Measurements from ENCODE around the gene PODXL.

The PODXL gene

DNA sequence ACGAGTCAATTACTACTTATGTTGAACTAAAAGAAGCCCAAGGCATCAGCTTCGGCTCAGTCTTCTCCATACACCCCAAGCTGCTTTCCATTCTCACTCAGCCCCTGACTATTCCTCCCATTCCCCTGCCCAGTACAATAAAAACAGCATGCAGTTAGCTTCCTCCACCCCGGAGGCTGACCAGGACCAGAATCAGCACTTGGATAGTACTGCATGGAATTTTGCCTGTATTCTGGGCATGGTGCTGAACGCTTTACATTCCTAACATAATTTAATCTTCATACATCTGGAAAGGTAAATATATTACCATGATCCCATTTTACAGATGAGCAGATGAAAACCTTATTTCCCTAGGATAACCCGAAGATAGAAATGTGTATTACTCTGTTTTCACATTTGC is 7.5 kb upstream of the PODXL start:
- no peaks in the 10 kb centered on the region for H4K20me1 ChIP-seq (ENCODE audit: insufficient read depth, low read length)
- no peak overlapping the region for H3K4me3 ChIP-seq (ENCODE audit: low read length)
- H3K4me2 ChIP-seq (ENCODE audit: low read depth, low read length) = no peak overlapping the region
- H3K36me3 ChIP-seq (replicated peaks; ENCODE audit: insufficient read depth, low read length) = no peaks in the 10 kb centered on the region
- no peak for DNase-seq
- H3K9ac ChIP-seq (ENCODE audit: low read length) = no peak overlapping the region
- H3K9me3 ChIP-seq (replicated peaks; ENCODE audit: insufficient read depth, low read length) = no peaks in the 10 kb centered on the region
- H3K79me2 ChIP-seq (ENCODE audit: low read length) = no peaks in the 10 kb centered on the region
- H3F3A ChIP-seq (ENCODE audit: insufficient read depth, low read length) = no peaks in the 10 kb centered on the region
- no peaks in the 10 kb centered on the region for H3K27me3 ChIP-seq (replicated peaks; ENCODE audit: insufficient read depth, low read length)
- H3K4me1 ChIP-seq (ENCODE audit: low read length) = no peaks in the 10 kb centered on the region
- TF ChIP-seq, protein P1, sequence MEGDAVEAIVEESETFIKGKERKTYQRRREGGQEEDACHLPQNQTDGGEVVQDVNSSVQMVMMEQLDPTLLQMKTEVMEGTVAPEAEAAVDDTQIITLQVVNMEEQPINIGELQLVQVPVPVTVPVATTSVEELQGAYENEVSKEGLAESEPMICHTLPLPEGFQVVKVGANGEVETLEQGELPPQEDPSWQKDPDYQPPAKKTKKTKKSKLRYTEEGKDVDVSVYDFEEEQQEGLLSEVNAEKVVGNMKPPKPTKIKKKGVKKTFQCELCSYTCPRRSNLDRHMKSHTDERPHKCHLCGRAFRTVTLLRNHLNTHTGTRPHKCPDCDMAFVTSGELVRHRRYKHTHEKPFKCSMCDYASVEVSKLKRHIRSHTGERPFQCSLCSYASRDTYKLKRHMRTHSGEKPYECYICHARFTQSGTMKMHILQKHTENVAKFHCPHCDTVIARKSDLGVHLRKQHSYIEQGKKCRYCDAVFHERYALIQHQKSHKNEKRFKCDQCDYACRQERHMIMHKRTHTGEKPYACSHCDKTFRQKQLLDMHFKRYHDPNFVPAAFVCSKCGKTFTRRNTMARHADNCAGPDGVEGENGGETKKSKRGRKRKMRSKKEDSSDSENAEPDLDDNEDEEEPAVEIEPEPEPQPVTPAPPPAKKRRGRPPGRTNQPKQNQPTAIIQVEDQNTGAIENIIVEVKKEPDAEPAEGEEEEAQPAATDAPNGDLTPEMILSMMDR (IDR thresholded peaks at IDR 0.05; ENCODE audit: low read length) = no peak
- TF ChIP-seq EZH2phosphoT487 (IDR thresholded peaks at IDR 0.05; ENCODE audit: low read length) = no peak
- no peak for TF ChIP-seq EZH2 (optimal IDR thresholded peaks at IDR 0.05; ENCODE audit: low read depth, low read length)
- no peak overlapping the region for H3K27ac ChIP-seq (ENCODE audit: low read length)
- H3K9me2 ChIP-seq (replicated peaks; ENCODE audit: insufficient read depth, low read length) = no peaks in the 10 kb centered on the region
- H2AFZ ChIP-seq (ENCODE audit: low read length) = no peak overlapping the region

DNA sequence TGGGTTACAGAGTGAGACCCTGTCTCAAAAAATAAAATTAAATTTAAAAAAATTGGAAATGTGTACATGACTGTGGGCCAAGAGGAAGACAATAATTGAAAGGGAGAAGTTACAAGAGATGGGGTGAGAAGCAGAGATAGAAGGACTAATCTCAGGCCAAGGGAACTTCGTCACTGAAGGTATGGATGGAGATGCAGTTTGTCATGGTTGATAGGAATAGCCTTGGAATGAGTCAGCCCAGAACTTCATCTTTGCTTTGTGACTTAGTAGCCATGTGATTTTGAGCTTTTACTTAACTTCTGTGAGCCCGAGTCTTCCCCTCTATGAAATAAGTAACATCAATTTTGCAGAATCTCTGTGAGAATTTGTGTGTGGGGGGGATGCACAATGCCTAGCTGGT is 6.5 kb upstream of the PODXL start:
- Histone ChIP-seq H4K20me1 (ENCODE audit: insufficient read depth, low read length) (no peaks in the 10 kb centered on the region), H3K36me3 (replicated peaks; ENCODE audit: insufficient read depth, low read length) (no peaks in the 10 kb centered on the region), H2AFZ (ENCODE audit: low read length) (no peak overlapping the region), H3K9me2 (replicated peaks; ENCODE audit: insufficient read depth, low read length) (no peaks in the 10 kb centered on the region), H3K27me3 (replicated peaks; ENCODE audit: insufficient read depth, low read length) (no peaks in the 10 kb centered on the region), H3K27ac (ENCODE audit: low read length) (no peak overlapping the region), H3K79me2 (ENCODE audit: low read length) (no peaks in the 10 kb centered on the region), H3K4me2 (ENCODE audit: low read depth, low read length) (no peak overlapping the region), H3F3A (ENCODE audit: insufficient read depth, low read length) (no peaks in the 10 kb centered on the region), H3K9me3 (replicated peaks; ENCODE audit: insufficient read depth, low read length) (no peaks in the 10 kb centered on the region), H3K9ac (ENCODE audit: low read length) (no peak overlapping the region), H3K4me3 (ENCODE audit: low read length) (no peak overlapping the region), H3K4me1 (ENCODE audit: low read length) (no peaks in the 10 kb centered on the region)
- TF ChIP-seq EZH2phosphoT487 (IDR thresholded peaks at IDR 0.05; ENCODE audit: low read length) (no peak), EZH2 (optimal IDR thresholded peaks at IDR 0.05; ENCODE audit: low read depth, low read length) (no peak)
- TF ChIP-seq, protein P1 (IDR thresholded peaks at IDR 0.05; ENCODE audit: low read length) = no peak
- no peak for DNase-seq

DNA sequence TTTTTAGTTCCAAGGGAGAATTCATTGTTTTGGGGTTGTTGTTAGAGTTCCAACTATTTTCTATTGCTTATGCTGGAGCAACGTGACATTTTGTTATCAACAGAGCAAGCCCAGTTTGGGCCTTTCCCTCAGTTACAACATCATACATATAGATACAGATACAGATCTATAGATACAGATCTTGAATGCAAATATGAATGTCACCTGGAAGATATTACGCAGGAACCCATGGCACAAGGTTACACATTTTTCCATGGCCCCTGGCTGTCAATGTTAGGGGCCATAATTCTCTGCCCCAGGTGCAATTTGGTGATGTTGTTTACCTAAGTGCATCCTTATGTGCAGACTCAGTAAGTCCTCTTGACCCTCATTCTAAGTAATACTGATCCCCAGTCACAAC is 3.6 kb upstream of the PODXL start:
- H3K27ac ChIP-seq (ENCODE audit: low read length) = no peak overlapping the region
- no peaks in the 10 kb centered on the region for H3K27me3 ChIP-seq (replicated peaks; ENCODE audit: insufficient read depth, low read length)
- no peaks in the 10 kb centered on the region for H3K36me3 ChIP-seq (replicated peaks; ENCODE audit: insufficient read depth, low read length)
- no peaks in the 10 kb centered on the region for H3K9me2 ChIP-seq (replicated peaks; ENCODE audit: insufficient read depth, low read length)
- 0 out of 2 replicates have a peak, but pooled peaks cover 9% of the 10 kb centered on the region for H3K79me2 ChIP-seq (ENCODE audit: low read length)
- TF ChIP-seq EZH2phosphoT487 (IDR thresholded peaks at IDR 0.05; ENCODE audit: low read length) (no peak), EZH2 (optimal IDR thresholded peaks at IDR 0.05; ENCODE audit: low read depth, low read length) (no peak)
- TF ChIP-seq, protein P1 (IDR thresholded peaks at IDR 0.05; ENCODE audit: low read length) = no peak
- H3K4me2 ChIP-seq (ENCODE audit: low read depth, low read length) = no peak overlapping the region
- no peak overlapping the region for H3K9ac ChIP-seq (ENCODE audit: low read length)
- no peaks in the 10 kb centered on the region for H3K9me3 ChIP-seq (replicated peaks; ENCODE audit: insufficient read depth, low read length)
- DNase-seq = no peak
- no peak overlapping the region for H2AFZ ChIP-seq (ENCODE audit: low read length)
- H3K4me3 ChIP-seq (ENCODE audit: low read length) = no peak overlapping the region
- peaks cover 11% of the 10 kb centered on the region for H3K4me1 ChIP-seq (ENCODE audit: low read length)
- H3F3A ChIP-seq (ENCODE audit: insufficient read depth, low read length) = peaks cover 8% of the 10 kb centered on the region; the same call in 1 of the 2 replicates
- H4K20me1 ChIP-seq (ENCODE audit: insufficient read depth, low read length) = no peaks in the 10 kb centered on the region

Measured in MM.1S (cell line).